Activated T-helper 1 cell treated with anti-CD3 and anti-CD28 coated beads, Interleukin-12 subunit alpha, Interleukin-12 subunit beta, Interleukin-2, Interleukin-4 antibody, amounts not matched to agents 30 ng/mL and 10 ng/mL and 1 ng/mL, durations not matched to agents 14 hours and 24 hours and 36 hours (primary cell): Measurements from ENCODE around the gene TSC1. TPM values are rescaled to one million over a fixed set of nuclear protein-coding genes. Genes with fewer than 3 reads are reported as not detected.
A peak's percentile ranks its signal among the peaks of the same experiment; 100 is the strongest.

Source experiments
- DNase-seq: peaks from one replicate; pipeline ENCODE4 v3.0.0; 2021; ENCODE audit warnings: low spot score
- H3K27ac Mint-ChIP-seq: one replicate; pipeline ENCODE4 v1.8.0; 2021; ENCODE audit warnings: mild to moderate bottlenecking, mixed read lengths
- H3K27me3 Mint-ChIP-seq: one replicate; pipeline ENCODE4 v1.8.0; 2022; ENCODE audit warnings: mild to moderate bottlenecking, moderate library complexity, mixed read lengths; ENCODE audit not compliant: insufficient read depth
- H3K36me3 Mint-ChIP-seq: one replicate; pipeline ENCODE4 v1.8.0; 2021; ENCODE audit warnings: low read depth, mixed read lengths
- H3K4me1 Mint-ChIP-seq: one replicate; pipeline ENCODE4 v1.8.0; 2021; ENCODE audit warnings: low read depth, mixed read lengths
- H3K4me3 Mint-ChIP-seq: one replicate; pipeline ENCODE4 v1.8.0; 2021; ENCODE audit warnings: mild to moderate bottlenecking, moderate library complexity, mixed read lengths
- H3K9me3 Mint-ChIP-seq: one replicate; pipeline ENCODE4 v1.8.0; 2021; ENCODE audit warnings: mixed read lengths
- intact Hi-C: fragments of 100-400 bp; cut with micrococcal nuclease; formaldehyde crosslinking; loops from one replicate; pipeline ENCODE4 v1.15.1; 2024
- total RNA-seq: library from RNA; stranded (reverse); gene quantifications from 2 replicates; pipeline ENCODE4 v1.2.3, GENCODE V29; 2022

The TSC1 gene
- total RNA-seq, 1 donor from 2014 or later, result 30.2 TPM

DNA sequence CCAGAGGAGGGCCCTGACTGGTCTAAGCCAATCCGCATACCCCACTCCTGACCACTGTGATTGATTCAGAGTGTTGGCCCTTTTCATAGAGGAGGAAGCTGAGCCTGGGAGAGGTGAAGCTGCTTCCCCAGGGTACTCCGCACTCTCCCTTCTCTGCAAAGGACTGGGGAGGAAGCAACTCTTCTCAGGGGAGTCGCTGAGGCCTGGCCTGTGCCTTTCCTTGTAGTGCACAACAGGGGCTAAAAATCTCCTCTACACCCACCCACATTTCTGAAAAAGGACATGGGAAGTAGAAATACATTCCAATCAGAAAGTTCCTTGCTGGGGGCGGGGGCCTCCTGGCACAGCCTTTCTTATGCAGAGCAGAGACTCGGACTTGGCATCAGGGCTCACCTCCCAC lies 88.5 kb downstream of the TSC1 start:
- Mint-ChIP-seq H3K27ac (no peak overlapping the region), H3K9me3 (no peaks in the 10 kb centered on the region), H3K4me3 (no peak overlapping the region), H3K36me3 (no peaks in the 10 kb centered on the region), H3K4me1 (peaks cover 5% of the 10 kb centered on the region), H3K27me3 (peaks cover 7% of the 10 kb centered on the region)
- no peak for DNase-seq
- intact Hi-C loops, result no loop called here

DNA sequence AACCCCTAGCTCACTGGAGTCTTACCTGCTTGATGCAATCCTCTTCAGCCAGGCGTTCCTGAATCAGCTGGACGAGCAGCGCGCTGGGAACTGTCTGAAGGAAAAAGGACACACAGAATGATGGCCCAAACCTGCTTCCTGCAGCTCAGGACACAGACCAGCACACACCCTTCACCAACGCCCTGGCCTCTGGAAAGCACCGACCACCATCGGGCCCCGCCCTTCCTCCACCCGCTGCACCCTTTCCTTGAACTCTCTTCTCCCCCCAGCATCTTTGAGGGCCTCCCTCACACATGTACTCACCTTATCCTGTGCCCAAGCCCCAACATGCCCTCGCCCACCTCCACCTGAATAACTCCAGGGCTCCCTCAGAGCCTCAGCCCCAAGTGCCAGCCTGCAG lies 89.6 kb downstream of the TSC1 start:
- no peak overlapping the region for H3K4me3 Mint-ChIP-seq
- DNase-seq, result no peak
- no peak overlapping the region for H3K27ac Mint-ChIP-seq
- intact Hi-C loops, result no loop called here
- no peaks in the 10 kb centered on the region for H3K36me3 Mint-ChIP-seq
- H3K27me3 Mint-ChIP-seq, result peaks cover 7% of the 10 kb centered on the region
- H3K9me3 Mint-ChIP-seq, result no peaks in the 10 kb centered on the region
- peaks cover 10% of the 10 kb centered on the region for H3K4me1 Mint-ChIP-seq

DNA sequence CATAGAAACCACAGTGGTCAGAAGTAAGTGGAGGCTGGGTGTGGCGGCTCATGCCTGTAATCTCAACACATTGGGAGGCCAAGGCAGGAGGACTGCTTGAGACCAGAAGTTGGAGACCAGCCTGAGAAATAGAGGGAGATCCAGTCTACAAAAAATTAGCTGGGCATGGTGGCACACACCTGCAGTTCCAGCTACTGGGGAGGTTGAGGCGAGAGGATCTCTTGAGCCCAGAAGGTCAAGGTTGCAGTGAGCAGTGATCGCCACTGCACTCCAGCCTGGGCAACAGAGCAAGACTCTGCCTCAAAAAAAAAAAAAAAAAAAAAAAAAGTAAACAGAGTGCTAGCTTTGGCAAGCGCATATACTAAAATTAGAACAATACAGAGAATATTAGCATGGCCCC lies 90.9 kb downstream of the TSC1 start:
- no peak for DNase-seq
- H3K9me3 Mint-ChIP-seq, result no peaks in the 10 kb centered on the region
- H3K27me3 Mint-ChIP-seq, result peaks cover 7% of the 10 kb centered on the region
- H3K4me1 Mint-ChIP-seq, result peaks cover 20% of the 10 kb centered on the region
- no peak overlapping the region for H3K27ac Mint-ChIP-seq
- intact Hi-C loops, result no loop called here
- no peak overlapping the region for H3K4me3 Mint-ChIP-seq
- no peaks in the 10 kb centered on the region for H3K36me3 Mint-ChIP-seq

DNA sequence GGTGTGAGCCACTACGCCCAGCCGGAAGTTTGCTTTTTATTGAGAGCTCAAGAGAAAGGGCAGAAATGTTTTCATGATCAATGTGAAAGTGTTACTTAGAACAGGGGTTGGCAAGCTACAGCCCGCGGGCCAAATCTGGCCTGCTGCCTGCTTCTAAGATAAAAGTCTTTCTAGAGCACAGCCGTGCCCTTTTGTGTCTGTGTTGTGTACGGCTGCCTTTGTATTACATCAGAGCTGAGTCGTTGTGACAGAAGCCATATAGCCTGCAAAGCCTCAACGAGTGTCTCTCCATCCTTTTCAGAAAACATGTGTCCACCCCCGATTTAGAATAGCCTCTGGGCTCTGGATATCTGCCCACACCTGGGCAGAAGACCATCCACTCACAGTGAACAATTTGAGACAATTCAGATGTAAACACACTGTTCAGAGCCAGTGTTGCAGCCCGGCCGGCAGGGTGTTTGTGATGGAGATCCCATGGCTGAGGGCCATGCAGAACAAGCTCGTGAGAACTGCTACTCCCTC lies 95.2 kb downstream of the TSC1 start:
- Mint-ChIP-seq H3K4me1 (peaks cover 22% of the 10 kb centered on the region), H3K27me3 (peaks cover 4% of the 10 kb centered on the region), H3K4me3 (peak overlapping the region; percentile 56), H3K36me3 (no peaks in the 10 kb centered on the region), H3K27ac (peak overlapping the region; percentile 23), H3K9me3 (no peaks in the 10 kb centered on the region)
- DNase-seq, result no peak
- intact Hi-C loops, result no loop called here

DNA sequence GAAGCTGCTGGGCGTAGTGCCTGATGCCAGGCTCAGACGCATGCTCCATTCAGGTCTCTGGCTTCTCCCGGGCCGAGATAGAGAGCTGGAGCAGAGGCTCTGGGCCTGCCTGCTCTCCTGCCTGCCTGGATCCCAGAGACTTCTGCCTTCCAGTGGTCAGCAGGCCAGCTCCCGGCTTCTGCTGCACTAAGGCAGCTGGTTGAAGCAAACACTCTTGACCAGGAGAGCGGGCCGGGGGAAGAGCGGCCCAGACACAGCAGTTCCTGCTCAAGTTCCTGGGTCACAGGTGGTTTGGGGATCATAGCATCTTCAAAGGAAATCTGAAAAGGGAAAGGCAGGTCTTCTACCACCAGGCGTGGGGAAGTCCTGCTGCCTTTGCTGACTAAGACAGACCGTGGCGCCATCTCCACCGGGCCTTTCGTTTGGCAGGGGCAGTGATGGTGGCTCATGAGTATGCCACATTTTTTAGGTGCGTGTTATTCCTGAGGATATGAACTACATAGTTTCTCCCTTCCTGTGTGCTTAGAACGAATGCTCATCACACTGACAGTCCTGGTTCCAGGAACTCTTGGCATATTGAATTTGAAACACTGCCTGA lies 97.4 kb downstream of the TSC1 start:
- intact Hi-C loops, result no loop called here
- H3K27ac Mint-ChIP-seq, result no peak overlapping the region
- H3K4me3 Mint-ChIP-seq, result no peak overlapping the region
- H3K36me3 Mint-ChIP-seq, result no peaks in the 10 kb centered on the region
- H3K4me1 Mint-ChIP-seq, result peaks cover 22% of the 10 kb centered on the region
- H3K9me3 Mint-ChIP-seq, result no peaks in the 10 kb centered on the region
- DNase-seq, result no peak
- peaks cover 3% of the 10 kb centered on the region for H3K27me3 Mint-ChIP-seq

DNA sequence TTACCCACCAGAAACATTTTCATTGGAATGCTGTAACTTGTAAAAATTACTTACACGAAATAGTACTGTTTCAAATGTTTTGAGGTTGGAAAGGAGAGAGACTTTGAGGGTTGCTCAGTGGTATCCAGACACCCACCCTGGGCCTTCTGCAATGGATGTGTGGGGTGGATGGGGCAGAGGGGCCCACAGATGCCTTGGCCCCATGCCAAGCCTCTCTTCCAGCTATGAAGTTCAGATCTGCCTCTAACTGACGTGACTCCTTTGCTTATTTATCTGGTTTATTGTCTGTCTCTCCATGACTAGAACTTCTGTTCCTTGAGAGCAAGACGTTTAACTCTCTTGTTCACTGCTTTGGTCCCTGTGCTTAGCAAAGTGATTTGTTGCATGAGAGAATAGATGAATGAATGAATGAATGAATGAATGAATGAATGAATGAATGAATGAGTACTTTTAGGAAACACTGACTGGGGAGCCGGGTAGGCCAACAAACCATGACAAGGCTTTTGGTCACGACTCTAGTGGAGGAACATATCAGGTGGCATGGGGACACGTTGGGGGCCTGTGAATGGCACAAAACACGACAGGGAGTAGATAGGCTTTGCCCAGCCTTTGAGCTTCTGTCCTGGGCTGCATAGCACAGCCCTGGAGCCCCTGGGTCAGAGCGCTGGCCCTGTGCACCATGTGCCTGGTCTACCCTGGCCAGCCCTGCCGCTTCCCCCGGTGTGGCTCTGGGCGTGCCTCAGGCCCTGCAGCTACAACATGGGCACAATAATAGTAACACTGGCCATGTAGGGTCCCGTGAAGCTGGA lies 98.1 kb downstream of the TSC1 start:
- Mint-ChIP-seq H3K4me1 (peaks cover 22% of the 10 kb centered on the region), H3K4me3 (no peak overlapping the region), H3K36me3 (no peaks in the 10 kb centered on the region), H3K27me3 (peaks cover 3% of the 10 kb centered on the region), H3K27ac (no peak overlapping the region), H3K9me3 (no peaks in the 10 kb centered on the region)
- DNase-seq, result no peak
- intact Hi-C loops, result no loop called here

DNA sequence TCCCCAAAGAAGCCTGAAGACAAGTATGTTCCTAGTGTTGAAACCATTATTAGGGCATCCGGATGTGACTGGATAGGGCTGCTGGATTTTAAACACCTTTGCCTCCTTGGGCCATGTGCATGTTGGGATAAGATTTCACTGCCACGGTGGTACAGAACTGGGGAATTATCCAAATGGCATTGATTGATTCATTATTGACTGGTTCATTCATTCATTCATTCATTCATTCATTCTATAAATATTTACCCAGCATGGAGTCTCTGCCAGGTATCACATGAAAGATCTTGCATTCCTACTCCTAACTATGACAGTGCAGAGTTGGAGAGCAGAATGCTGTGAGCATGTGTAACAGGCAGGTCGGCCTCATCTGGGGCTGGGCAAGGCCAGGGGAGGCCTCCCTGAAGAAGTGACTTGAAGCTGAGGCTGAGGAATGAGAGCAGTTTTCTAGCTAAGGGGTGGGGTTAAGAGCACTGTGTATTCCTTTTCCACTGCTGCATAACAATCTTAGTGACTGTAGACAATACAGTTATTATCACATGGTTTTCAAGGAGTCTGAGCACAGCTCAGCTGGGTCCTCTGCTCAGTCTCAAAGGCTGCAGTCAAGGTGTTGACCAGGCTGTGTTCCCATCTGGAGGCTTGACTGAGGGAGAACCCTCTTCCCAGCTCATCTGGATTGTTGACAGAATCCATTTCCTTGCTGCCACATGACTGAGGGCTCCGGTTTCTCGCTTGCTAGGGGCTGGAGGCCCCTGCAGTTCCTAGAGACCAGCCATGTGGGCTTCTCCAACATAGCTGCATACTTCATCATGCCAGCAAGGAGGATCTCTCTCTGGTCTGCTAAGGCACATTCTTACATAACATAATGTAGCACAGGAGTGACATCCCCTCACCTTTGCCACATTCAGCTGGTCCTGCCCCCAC lies 102.0 kb downstream of the TSC1 start:
- Mint-ChIP-seq H3K9me3 (no peaks in the 10 kb centered on the region), H3K36me3 (no peaks in the 10 kb centered on the region), H3K27me3 (peaks cover 3% of the 10 kb centered on the region), H3K27ac (no peak overlapping the region), H3K4me3 (no peak overlapping the region), H3K4me1 (no peaks in the 10 kb centered on the region)
- no peak for DNase-seq
- intact Hi-C loops, result no loop called here

Other genes starting within 250 kb of the TSC1 start
- not detected in 2 replicates for gene AK8, start 66.3 kb downstream of the TSC1 start, total RNA-seq
- gene SPACA9, start 65.7 kb downstream of the TSC1 start, total RNA-seq, result 0.88 and 0.91 TPM in 2 replicates
- gene GFI1B, start 34.1 kb upstream of the TSC1 start, total RNA-seq, result not detected in 2 replicates
- 87.8 and 89.0 TPM in 2 replicates for gene GTF3C5, start 86.4 kb upstream of the TSC1 start, total RNA-seq
- 1.8 and 2.0 TPM in 2 replicates for gene CEL, start 117.4 kb upstream of the TSC1 start, total RNA-seq
- 88.7 and 94.4 TPM in 2 replicates for gene RALGDS, start 176.6 kb upstream of the TSC1 start, total RNA-seq
- 8.6 and 9.4 TPM in 2 replicates for gene GBGT1, start 219.3 kb upstream of the TSC1 start, total RNA-seq